BJ (cell line): ENCODE data around the gene WDR77. TPM values are rescaled to one million over a fixed set of nuclear protein-coding genes. Genes with fewer than 3 reads are reported as not detected.

Experiments used
- CTCF ChIA-PET: fragments of 350-600 bp; formaldehyde crosslinking; extraction: SDS; loops from one replicate; lab custom pipeline; 2021; ENCODE audit warnings: antibody characterized with exemption, inconsistent platforms; lab: Yijun Ruan, JAX
- POLR2A ChIA-PET: fragments of 300-600 bp; sonication (Branson Sonifier 250); formaldehyde crosslinking; extraction: SDS; loops from one replicate; lab custom pipeline; 2021; ENCODE audit warnings: antibody characterized with exemption; lab: Charles Lee
- DNase-seq: peaks from one replicate; pipeline ENCODE4 v3.0.0-alpha.2; 2011; ENCODE audit warnings: low read depth
- H3K27me3 ChIP-seq: 2 replicates; pipeline ENCODE4 v1.6.0; 2011; ENCODE audit warnings: low read length; ENCODE audit not compliant: control insufficient read depth, insufficient read depth
- H3K36me3 ChIP-seq: 2 replicates; pipeline ENCODE4 v1.5.1; 2011; ENCODE audit warnings: low read length; ENCODE audit not compliant: control insufficient read depth, insufficient read depth
- H3K4me3 ChIP-seq: 2 replicates; pipeline ENCODE4 v1.5.1; 2011; ENCODE audit warnings: low read depth, mild to moderate bottlenecking, control low read depth, low read length
- CTCF ChIP-seq: IDR thresholded peaks from 2 replicates; pipeline ENCODE4 v1.5.1; 2011; ENCODE audit warnings: low read depth, mild to moderate bottlenecking, control low read depth, inconsistent platforms, low read length, moderate library complexity; ENCODE audit not compliant: insufficient read depth
- polyA plus RNA-seq: library from polyadenylated mRNA; depleted of rRNA; stranded (reverse); fragments of >200 nt; gene quantifications from 2 replicates; pipeline ENCODE4 v1.2.3, GENCODE V29; 2011

Gene WDR77
- polyA plus RNA-seq, 1 experiment: 104 TPM

GRCh38 chr1:111466480-111466879 lies 17.4 kb upstream of the WDR77 start:
- ChIA-PET POLR2A (no interaction called here), CTCF (interaction anchor here (1.2 kb wide), 1 partner anchor 28 kb away, joined by 3 read pairs; no protein-coding TSS in a partner anchor)
- no peaks in the 10 kb centered on the region for H3K27me3 ChIP-seq
- no peak for TF ChIP-seq CTCF
- no peaks in the 10 kb centered on the region for H3K36me3 ChIP-seq
- no peak for DNase-seq
- H3K4me3 ChIP-seq: no peak overlapping the region

GRCh38 chr1:111465754-111466153 lies 16.7 kb upstream of the WDR77 start:
- no peaks in the 10 kb centered on the region for H3K36me3 ChIP-seq
- POLR2A ChIA-PET: no interaction called here
- TF ChIP-seq CTCF: no peak
- no peaks in the 10 kb centered on the region for H3K27me3 ChIP-seq
- DNase-seq: no peak
- CTCF ChIA-PET: interaction anchor here (1.1 to 1.2 kb wide), 2 partner anchors 13 to 27 kb away, joined by 3 to 4 read pairs; no protein-coding TSS in a partner anchor
- no peak overlapping the region for H3K4me3 ChIP-seq

GRCh38 chr1:111463029-111463683 lies 14.1 kb upstream of the WDR77 start:
- peaks cover 4% of the 10 kb centered on the region for H3K36me3 ChIP-seq
- no peaks in the 10 kb centered on the region for H3K27me3 ChIP-seq
- CTCF ChIA-PET: no interaction called here
- no peak for DNase-seq
- TF ChIP-seq CTCF: no peak
- POLR2A ChIA-PET: interaction anchor here (0.7 kb wide), 1 partner anchor 326 kb away, joined by 4 read pairs; no protein-coding TSS in a partner anchor
- no peak overlapping the region for H3K4me3 ChIP-seq

- ChIA-PET CTCF (no interaction called here), POLR2A (interaction anchor here (0.7 kb wide), 1 partner anchor 327 kb away, joined by 4 read pairs; no protein-coding TSS in a partner anchor)
- Histone ChIP-seq H3K36me3 (peaks cover 4% of the 10 kb centered on the region), H3K27me3 (no peaks in the 10 kb centered on the region), H3K4me3 (no peak overlapping the region)
- DNase-seq: no peak
- no peak for TF ChIP-seq CTCF
These were observed 13.4 kb upstream of the WDR77 start for GRCh38 chr1:111462370-111463028.

- CTCF ChIA-PET: no interaction called here
- peaks cover 6% of the 10 kb centered on the region for H3K36me3 ChIP-seq
- H3K4me3 ChIP-seq: no peak overlapping the region
- no peak for TF ChIP-seq CTCF
- POLR2A ChIA-PET: no interaction called here
- no peak for DNase-seq
- H3K27me3 ChIP-seq: no peaks in the 10 kb centered on the region
These were observed 12.7 kb upstream of the WDR77 start for GRCh38 chr1:111461765-111462164.
